ENCODE data around the gene CLDN9. TPM values are rescaled to one million over a fixed set of nuclear protein-coding genes. Genes with fewer than 3 reads are reported as not detected.
A peak's percentile ranks its signal among the peaks of the same experiment; 100 is the strongest.

Gene CLDN9
- total and polyA plus RNA-seq, 9 of the 15 experiments (the other 6 are each of a cell fraction or from before 2014, with no cell fraction given), result 0.12 to 0.44 (median 0.22) TPM; not detected in 4

GRCh38 chr16:2968738-2969544 lies 43.8 kb upstream of the CLDN9 start, which contains the start of gene PAQR4 (continued):
- no peak for TF ChIP-seq RFX5 (IDR thresholded peaks at IDR 0.05; ENCODE audit: low read depth, low read length)
- TF ChIP-seq BACH1 (tag; IDR thresholded peaks at IDR 0.05), result no peak
- TF ChIP-seq MTA3 (IDR thresholded peaks at IDR 0.05; ENCODE audit: borderline replicate concordance), result peak; percentile 90
- TF ChIP-seq PRDM10 (IDR thresholded peaks at IDR 0.05; ENCODE audit: partially characterized antibody), result peak; percentile 65
- no peak for TF ChIP-seq KDM1A (IDR thresholded peaks at IDR 0.05)
- peak; percentile 46; the same call in 1 of the 2 replicates for TF ChIP-seq TOE1 (IDR thresholded peaks at IDR 0.05; ENCODE audit: borderline replicate concordance)
- peak; percentile 89; the same call in 1 of the 2 replicates for TF ChIP-seq TOE1 (CRISPR knock-in tag; IDR thresholded peaks at IDR 0.05; ENCODE audit: borderline replicate concordance, low read depth)
- TF ChIP-seq MBD2 (IDR thresholded peaks at IDR 0.05; ENCODE audit: borderline replicate concordance, low read depth), result no peak
- no peak for TF ChIP-seq NFE2L1 (tag; IDR thresholded peaks at IDR 0.05; ENCODE audit: borderline replicate concordance, low read depth)
- peak; percentile 61 for TF ChIP-seq CREM (IDR thresholded peaks at IDR 0.05; ENCODE audit: low read depth)
- no peak for TF ChIP-seq ZNF561 (CRISPR knock-in tag; conservative IDR thresholded peaks at IDR 0.05)
- peak; percentile 98 for TF ChIP-seq E2F1 (CRISPR knock-in tag; IDR thresholded peaks at IDR 0.05)
- TF ChIP-seq BRCA1 (IDR thresholded peaks at IDR 0.05), result no peak
- no peak for TF ChIP-seq BRCA1 (CRISPR knock-in tag; IDR thresholded peaks at IDR 0.05)
- peak; percentile 67; the same call in 1 of the 2 replicates for TF ChIP-seq NCOA6 (IDR thresholded peaks at IDR 0.05)
- TF ChIP-seq NR3C1 (CRISPR knock-in tag; IDR thresholded peaks at IDR 0.05), result peak; percentile 52; the same call in 1 of the 2 replicates
- TF ChIP-seq GTF2E2 (tag; IDR thresholded peaks at IDR 0.05), result no peak
- no peak for TF ChIP-seq ZNF274 (IDR thresholded peaks at IDR 0.05; ENCODE audit: borderline replicate concordance, low read depth, low read length)
